IMR-90 (cell line): ENCODE results near the gene CD93. TPM values are rescaled to one million over a fixed set of nuclear protein-coding genes. Genes with fewer than 3 reads are reported as not detected.

ENCODE experiments used
- ATAC-seq: fragments of 200-7000 bp; cut with Tn5 transposase; 2 replicates; pipeline ENCODE4 v1.9.1; 2020; ENCODE audit warnings: low read depth, mild to moderate bottlenecking, moderate library complexity
- BruUV-seq: library from RNA; stranded (reverse); fragments of 400-500 nt; replicated peaks from 2 replicates; lab custom pipeline; 2021; lab: Mats Ljungman, UMichigan
- CTCF ChIA-PET: fragments of 300-600 bp; formaldehyde crosslinking; extraction: SDS; loops from one replicate; lab custom pipeline; 2021; ENCODE audit warnings: antibody characterized with exemption; lab: Yijun Ruan, JAX
- POLR2A ChIA-PET: fragments of 300-600 bp; sonication (Branson Sonifier 250); formaldehyde crosslinking; loops from one replicate; lab custom pipeline; 2022; ENCODE audit warnings: antibody characterized with exemption; ENCODE audit not compliant: unreplicated experiment; lab: Charles Lee
- DNase-seq: peaks from one replicate; pipeline ENCODE4 v3.0.0; 2013
- H2AFZ ChIP-seq: replicated peaks from 2 replicates; pipeline ENCODE3; 2013; ENCODE audit warnings: low read length, mild to moderate bottlenecking; ENCODE audit not compliant: poor library complexity
- H2AK5ac ChIP-seq: 2 replicates; pipeline ENCODE4 v1.6.1; 2013; ENCODE audit warnings: low read depth, low read length, inconsistent platforms
- H2AK9ac ChIP-seq: replicated peaks from 2 replicates; pipeline ENCODE3; 2013; ENCODE audit warnings: mild to moderate bottlenecking, low read depth, low read length, moderate library complexity; ENCODE audit not compliant: poor library complexity
- H2BK120ac ChIP-seq: 2 replicates; pipeline ENCODE4 v1.6.1; 2013; ENCODE audit warnings: low read depth, low read length, inconsistent platforms
- H2BK15ac ChIP-seq: 3 replicates; pipeline ENCODE4 v1.6.1; 2013; ENCODE audit warnings: low read depth, low read length, inconsistent platforms
- H2BK20ac ChIP-seq: 2 replicates; pipeline ENCODE4 v1.6.1; 2013; ENCODE audit warnings: low read depth, mild to moderate bottlenecking, inconsistent platforms, low read length, moderate library complexity
- H2BK5ac ChIP-seq: 2 replicates; pipeline ENCODE4 v1.6.1; 2013; ENCODE audit warnings: mild to moderate bottlenecking, low read depth, low read length, inconsistent platforms; ENCODE audit not compliant: poor library complexity, severe bottlenecking
- H3K14ac ChIP-seq: replicated peaks from 2 replicates; pipeline ENCODE4 v1.6.1; 2013; ENCODE audit warnings: low read depth, low read length, inconsistent platforms
- H3K18ac ChIP-seq: 2 replicates; pipeline ENCODE4 v1.6.1; 2013; ENCODE audit warnings: low read depth, low read length, control low read depth
- H3K23ac ChIP-seq: 2 replicates; pipeline ENCODE4 v1.6.1; 2013; ENCODE audit warnings: low read depth, low read length, inconsistent platforms
- H3K27ac ChIP-seq: 2 replicates; pipeline ENCODE4 v1.5.1; 2013; ENCODE audit warnings: mild to moderate bottlenecking, control low read depth, low read length; ENCODE audit not compliant: insufficient read depth
- H3K27me3 ChIP-seq: 2 replicates; pipeline ENCODE4 v1.6.1; 2013; ENCODE audit warnings: low read length; ENCODE audit not compliant: control insufficient read depth, insufficient read depth
- H3K36me3 ChIP-seq: 2 replicates; pipeline ENCODE4 v1.6.1; 2013; ENCODE audit warnings: low read length, mixed read lengths; ENCODE audit not compliant: control insufficient read depth, insufficient read depth
- H3K4ac ChIP-seq: 2 replicates; pipeline ENCODE4 v1.6.1; 2013; ENCODE audit warnings: low read depth, low read length, inconsistent platforms
- H3K4me1 ChIP-seq: 2 replicates; pipeline ENCODE4 v1.6.1; 2013; ENCODE audit warnings: low read length, mixed read lengths; ENCODE audit not compliant: control insufficient read depth, insufficient read depth
- H3K4me2 ChIP-seq: 2 replicates; pipeline ENCODE4 v1.6.1; 2013; ENCODE audit warnings: low read depth, mild to moderate bottlenecking, control low read depth, low read length, moderate library complexity
- H3K4me3 ChIP-seq: 2 replicates; pipeline ENCODE4 v1.5.1; 2013; ENCODE audit warnings: low read depth, mild to moderate bottlenecking, control low read depth, low read length, moderate library complexity; ENCODE audit not compliant: insufficient read depth
- H3K56ac ChIP-seq: 2 replicates; pipeline ENCODE4 v1.6.1; 2013; ENCODE audit warnings: low read length, inconsistent platforms; ENCODE audit not compliant: insufficient read depth; ENCODE audit errors: extremely low read depth
- H3K79me1 ChIP-seq, 2 experiments: 2 replicates each; pipeline ENCODE4 v1.6.1; 2013; ENCODE audit warnings: low read length in 2 of 2, inconsistent platforms in 1 of 2, low read depth in 1 of 2
- H3K9ac ChIP-seq: 2 replicates; pipeline ENCODE4 v1.6.1; 2013; ENCODE audit warnings: low read depth, low read length, control low read depth
- H3K9me1 ChIP-seq: 2 replicates; pipeline ENCODE4 v1.6.1; 2013; ENCODE audit warnings: low read length, inconsistent platforms; ENCODE audit not compliant: insufficient read depth
- H3K9me3 ChIP-seq: 2 replicates; pipeline ENCODE4 v1.6.1; 2013; ENCODE audit warnings: low read length; ENCODE audit not compliant: control insufficient read depth, insufficient read depth
- H4K20me1 ChIP-seq: 2 replicates; pipeline ENCODE4 v1.6.1; 2013; ENCODE audit warnings: low read length, inconsistent platforms; ENCODE audit not compliant: insufficient read depth
- H4K5ac ChIP-seq: 2 replicates; pipeline ENCODE4 v1.6.1; 2013; ENCODE audit warnings: mild to moderate bottlenecking, low read depth, low read length, control low read depth
- H4K8ac ChIP-seq, 2 experiments: 2 replicates each; pipeline ENCODE4 v1.6.1; 2013; ENCODE audit warnings: low read depth in 2 of 2, low read length in 2 of 2, control low read depth in 1 of 2, inconsistent platforms in 1 of 2
- H4K91ac ChIP-seq: 2 replicates; pipeline ENCODE4 v1.6.1; 2013; ENCODE audit warnings: low read depth, low read length, inconsistent platforms; ENCODE audit not compliant: insufficient read depth
- CHD1 ChIP-seq: IDR thresholded peaks from 2 replicates; pipeline ENCODE4 v1.6.1; 2012; ENCODE audit warnings: low read depth, low read length, improper control_type of control experiment
- MAFK ChIP-seq: IDR thresholded peaks from 2 replicates; pipeline ENCODE4 v1.6.1; 2012; ENCODE audit warnings: low read depth, low read length, improper control_type of control experiment
- MXI1 ChIP-seq: IDR thresholded peaks from 2 replicates; pipeline ENCODE4 v1.6.1; 2012; ENCODE audit warnings: low read depth, mild to moderate bottlenecking, low read length, moderate library complexity, borderline replicate concordance
- NFE2L2 ChIP-seq: fragments of 150-350 bp; IDR thresholded peaks from 2 replicates; pipeline ENCODE4 v1.6.1; 2016; ENCODE audit warnings: low read depth, mild to moderate bottlenecking, low read length
- POLR2A ChIP-seq: IDR thresholded peaks from 2 replicates; pipeline ENCODE4 v1.6.1; 2012; ENCODE audit warnings: mild to moderate bottlenecking, low read depth, low read length
- RAD21 ChIP-seq: IDR thresholded peaks from 2 replicates; pipeline ENCODE4 v1.6.1; 2012; ENCODE audit warnings: low read length, improper control_type of control experiment
- RCOR1 ChIP-seq: IDR thresholded peaks from 2 replicates; pipeline ENCODE4 v1.6.1; 2012; ENCODE audit warnings: mild to moderate bottlenecking, low read length, improper control_type of control experiment; ENCODE audit not compliant: insufficient replicate concordance
- RFX5 ChIP-seq: IDR thresholded peaks from 2 replicates; pipeline ENCODE4 v1.8.0; 2012; ENCODE audit warnings: low read depth, mild to moderate bottlenecking, low read length, moderate library complexity
- WGBS, 2 experiments: methylation state at CpG; one replicate each; pipeline versions ENCODE4 v1.1.5 to v1.1.7; 2013; ENCODE audit warnings: missing lambda C conversion rate in 2 of 2; ENCODE audit not compliant: insufficient read length in 1 of 2; ENCODE audit errors: extremely low coverage in 2 of 2; 5-methylcytosine and 5-hydroxymethylcytosine counted together
- dilution Hi-C: fragments of 300-500 bp; cut with HindIII; formaldehyde crosslinking; loops from one replicate; pipeline ENCODE4 v1.14.3; 2018; ENCODE audit warnings: low sequenced_read_pairs; ENCODE audit not compliant: unreplicated experiment
- in situ Hi-C: fragments of 300-500 bp; cut with MboI; formaldehyde crosslinking; loops from 3 replicates; pipeline ENCODE4 v1.14.3; 2019; ENCODE audit warnings: low sequenced_read_pairs, inconsistent platforms, mixed read lengths
- intact Hi-C: fragments of 100-400 bp; cut with micrococcal nuclease; formaldehyde crosslinking; loops from 2 replicates; pipeline ENCODE4 v1.10.0; 2022
- polyA plus RNA-seq, 3 experiments: library from polyadenylated mRNA; depleted of rRNA; stranded (reverse); fragments of >200 nt; gene quantifications; 2 replicates each; pipeline ENCODE4 v1.2.3, GENCODE V29; 2012; ENCODE audit warnings: low replicate concordance in 1 of 3
- total RNA-seq: library from RNA; depleted of rRNA; stranded (reverse); fragments of >200 nt; gene quantifications from 2 replicates; pipeline ENCODE4 v1.2.3, GENCODE V29; 2012

CD93 gene
- total and polyA plus RNA-seq, 2 of the 4 experiments (the other 2 are of a cell fraction) = under 0.01 to 0.02 TPM

DNA sequence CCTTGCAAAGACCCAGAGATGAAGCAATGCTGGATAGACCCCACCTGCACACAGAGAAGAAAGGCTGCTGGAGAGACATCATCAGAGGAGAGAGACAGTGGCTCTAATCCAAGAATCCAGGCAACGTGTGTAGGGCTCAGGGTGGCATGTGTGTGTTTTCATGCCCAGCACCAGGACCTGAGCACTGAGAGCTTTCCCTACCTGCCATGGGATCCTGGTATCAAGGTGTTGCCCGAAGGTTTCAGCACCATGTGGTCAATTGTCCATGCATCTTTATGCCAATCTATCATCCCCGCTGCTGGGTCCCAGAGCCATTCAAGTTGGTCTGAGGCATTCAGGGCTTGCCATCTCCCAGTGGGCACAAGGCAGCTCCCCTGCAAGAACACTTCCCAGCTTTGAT, 7.5 kb upstream of the CD93 start:
- H3K23ac ChIP-seq = no peak overlapping the region
- DNase-seq (no peak), ATAC-seq (no peak)
- peaks cover 51% of the 10 kb centered on the region for H3K27me3 ChIP-seq
- no peaks in the 10 kb centered on the region for H3K4me1 ChIP-seq
- no peak overlapping the region for H3K4me3 ChIP-seq
- no peak overlapping the region for H3K4me2 ChIP-seq
- TF ChIP-seq RCOR1 (no peak), MXI1 (no peak), CHD1 (no peak), RAD21 (no peak), RFX5 (no peak), NFE2L2 (no peak), MAFK (no peak), POLR2A (no peak)
- ChIA-PET POLR2A (no interaction called here), CTCF (no interaction called here)
- H2BK5ac ChIP-seq = no peak overlapping the region
- no peak overlapping the region for H3K56ac ChIP-seq
- H3K27ac ChIP-seq = no peak overlapping the region
- no peak overlapping the region for H2BK120ac ChIP-seq
- no peaks in the 10 kb centered on the region for H4K20me1 ChIP-seq
- no peaks in the 10 kb centered on the region for H3K79me1 ChIP-seq
- H4K5ac ChIP-seq = no peak overlapping the region
- dilution Hi-C loops (no loop called here), intact Hi-C loops (no loop called here), in situ Hi-C loops (loop anchor here (25.0 kb wide), 1 partner anchor 94 kb away; no protein-coding TSS in a partner anchor)
- no peak overlapping the region for H2AK5ac ChIP-seq
- H4K91ac ChIP-seq = no peak overlapping the region
- H3K18ac ChIP-seq = no peak overlapping the region
- H3K9ac ChIP-seq = no peak overlapping the region
- H2AFZ ChIP-seq = no peak overlapping the region
- no peak overlapping the region for H3K14ac ChIP-seq
- H2BK20ac ChIP-seq = no peak overlapping the region
- no peak overlapping the region for H2AK9ac ChIP-seq
- no peak overlapping the region for H4K8ac ChIP-seq
- BruUV-seq = no TSS peak
- H3K9me1 ChIP-seq = no peaks in the 10 kb centered on the region
- H2BK15ac ChIP-seq = no peak overlapping the region
- H3K4ac ChIP-seq = no peak overlapping the region
- WGBS, 2 experiments = 60% methylated on average over 3 of the region's 3 CpGs; no CpG with 5 or more reads in 1 of the 2 experiments
- no peaks in the 10 kb centered on the region for H3K36me3 ChIP-seq
- no peaks in the 10 kb centered on the region for H3K9me3 ChIP-seq
